DND-41 (cell line): ENCODE measurements around the gene LTBP1.

Experiments used
- CTCF ChIP-seq: IDR thresholded peaks from 2 replicates; pipeline ENCODE4 v1.5.1; 2012; ENCODE audit warnings: borderline replicate concordance, low read length, moderate library complexity, mild to moderate bottlenecking; ENCODE audit not compliant: poor library complexity, severe bottlenecking; ENCODE audit errors: extremely low read depth
- EZH2 ChIP-seq: IDR thresholded peaks from 3 replicates; pipeline ENCODE4 v1.6.1; 2012; ENCODE audit warnings: borderline replicate concordance, low read depth, mild to moderate bottlenecking, moderate library complexity, low read length, inconsistent platforms; ENCODE audit not compliant: severe bottlenecking

GRCh38 chr2:33085646-33086045 is 138.9 kb downstream of the LTBP1 start:
- TF ChIP-seq CTCF (no peak), EZH2 (no peak)
